CD4-positive, CD25-positive, alpha-beta regulatory T cell (primary cell): Measurements from ENCODE around the gene NXN. TPM values are rescaled to one million over a fixed set of nuclear protein-coding genes. Genes with fewer than 3 reads are reported as not detected.
A peak's percentile ranks its signal among the peaks of the same experiment; 100 is the strongest.
"Not testable (repeated sequence)": the region's sequence is repeated elsewhere in the genome, so short reads cannot be mapped to it uniquely, and the experiment has no call there.

Experiments
- ATAC-seq, 2 donors: fragments of 150-1000 bp; cut with Tn5 transposase; one replicate each; pipeline ENCODE4 v1.10.0; 2021; ENCODE audit warnings: low read depth in 2 of 2, moderate number of reproducible peaks in 2 of 2, moderate library complexity in 1 of 2
- DNase-seq, 3 donors: peaks; one replicate each; pipeline versions ENCODE4 v3.0.0 to v3.0.0-alpha.2; 2012 to 2022; ENCODE audit warnings: mixed read lengths in 1 of 3
- H3K27ac ChIP-seq: one replicate; pipeline ENCODE4 v1.7.0; 2013; ENCODE audit warnings: mild to moderate bottlenecking, low read length; ENCODE audit not compliant: insufficient read depth, poor library complexity, severe bottlenecking
- H3K27me3 ChIP-seq: one replicate; pipeline ENCODE4 v1.7.0; 2013; ENCODE audit warnings: low read length; ENCODE audit not compliant: control insufficient read depth, insufficient read depth
- H3K36me3 ChIP-seq: one replicate; pipeline ENCODE4 v1.7.0; 2013; ENCODE audit warnings: mild to moderate bottlenecking, low read length, moderate library complexity; ENCODE audit not compliant: control insufficient read depth, insufficient read depth
- H3K4me1 ChIP-seq: 2 replicates; pipeline ENCODE4 v1.7.0; 2013; ENCODE audit warnings: mild to moderate bottlenecking, low read length; ENCODE audit not compliant: insufficient read depth, control insufficient read depth, poor library complexity, severe bottlenecking
- H3K4me3 ChIP-seq: one replicate; pipeline ENCODE4 v1.7.0; 2013; ENCODE audit warnings: low read depth, mild to moderate bottlenecking, low read length, moderate library complexity
- H3K9me3 ChIP-seq, 2 experiments: 1 replicate in 1 of 2; 2 replicates in 1 of 2; pipeline ENCODE4 v1.7.0; 2013; ENCODE audit warnings: low read length in 2 of 2, mild to moderate bottlenecking in 1 of 2, moderate library complexity in 1 of 2; ENCODE audit not compliant: control insufficient read depth in 2 of 2
- H3K27ac Mint-ChIP-seq, 3 donors: one replicate each; pipeline ENCODE4 v1.8.0; 2020 to 2022; ENCODE audit warnings: mild to moderate bottlenecking in 3 of 3, mixed read lengths in 3 of 3, moderate library complexity in 2 of 3
- H3K27me3 Mint-ChIP-seq: one replicate; pipeline ENCODE4 v1.8.0; 2022; ENCODE audit warnings: mild to moderate bottlenecking, mixed read lengths
- H3K36me3 Mint-ChIP-seq: one replicate; pipeline ENCODE4 v1.8.0; 2020; ENCODE audit warnings: mixed read lengths
- H3K4me1 Mint-ChIP-seq, 4 donors: one replicate each; pipeline ENCODE4 v1.8.0; 2020 to 2022; ENCODE audit warnings: mixed read lengths in 4 of 4, mild to moderate bottlenecking in 1 of 4
- H3K4me3 Mint-ChIP-seq, 4 donors: one replicate each; pipeline ENCODE4 v1.8.0; 2020 to 2022; ENCODE audit warnings: mild to moderate bottlenecking in 4 of 4, mixed read lengths in 4 of 4, moderate library complexity in 3 of 4
- H3K9me3 Mint-ChIP-seq, 7 donors: one replicate each; pipeline ENCODE4 v1.8.0; 2020 to 2022; ENCODE audit warnings: mixed read lengths in 7 of 7, mild to moderate bottlenecking in 3 of 7, moderate library complexity in 2 of 7
- polyA plus RNA-seq, 4 donors: library from polyadenylated mRNA; unstranded; fragments of 300-500 nt; fragmentation: Illumina TruSeq; gene quantifications; one replicate each; pipeline ENCODE4 v1.2.3, GENCODE V29; 2021
- total RNA-seq: library from RNA; stranded (reverse); gene quantifications from one replicate; pipeline ENCODE4 v1.2.3, GENCODE V29; 2022

NXN gene
- total and polyA plus RNA-seq, 5 donors from 2014 or later: 0.44 to 0.89 (median 0.65) TPM

- no peak overlapping the region for H3K27ac Mint-ChIP-seq
- Histone ChIP-seq H3K4me1 (peaks cover 5% of the 10 kb centered on the region), H3K9me3 (no peaks in the 10 kb centered on the region), H3K36me3 (no peaks in the 10 kb centered on the region), H3K4me3 (no peak overlapping the region), H3K27ac (no peak overlapping the region), H3K27me3 (no peaks in the 10 kb centered on the region)
- peaks cover 9% of the 10 kb centered on the region for H3K27me3 Mint-ChIP-seq
- peaks cover 0 to 4% (median 0%) of the 10 kb centered on the region in 7 donors for H3K9me3 Mint-ChIP-seq
- no peaks in the 10 kb centered on the region for H3K36me3 Mint-ChIP-seq
- ATAC-seq (no peak), DNase-seq (no peak)
- no peak overlapping the region for H3K4me3 Mint-ChIP-seq
- H3K4me1 Mint-ChIP-seq: peaks cover 0 to 13% (median 0%) of the 10 kb centered on the region in 4 donors
Measured at GRCh38 chr17:881778-882177, 97.8 kb downstream of the NXN start.

- no peaks in the 10 kb centered on the region for H3K36me3 ChIP-seq
- no peak overlapping the region for H3K4me3 ChIP-seq
- Mint-ChIP-seq H3K9me3 (peaks cover 0 to 4% (median 0%) of the 10 kb centered on the region in 7 donors), H3K36me3 (no peaks in the 10 kb centered on the region), H3K4me1 (peaks cover 0 to 13% (median 5%) of the 10 kb centered on the region in 4 donors), H3K4me3 (no peak overlapping the region), H3K27me3 (peaks cover 16% of the 10 kb centered on the region), H3K27ac (no peak overlapping the region)
- no peaks in the 10 kb centered on the region for H3K27me3 ChIP-seq
- DNase-seq: no peak
- H3K4me1 ChIP-seq: peaks cover 5% of the 10 kb centered on the region
- no peak overlapping the region for H3K27ac ChIP-seq
- no peak for ATAC-seq
- no peaks in the 10 kb centered on the region for H3K9me3 ChIP-seq
Measured at GRCh38 chr17:880443-881269, 98.9 kb downstream of the NXN start.

- peaks cover 20% of the 10 kb centered on the region for H3K27me3 Mint-ChIP-seq
- H3K9me3 Mint-ChIP-seq: peaks cover 0 to 4% (median 0%) of the 10 kb centered on the region in 7 donors
- H3K36me3 Mint-ChIP-seq: no peaks in the 10 kb centered on the region
- Histone ChIP-seq H3K4me1 (peaks cover 5% of the 10 kb centered on the region), H3K4me3 (no peak overlapping the region), H3K27ac (no peak overlapping the region), H3K36me3 (no peaks in the 10 kb centered on the region), H3K27me3 (no peaks in the 10 kb centered on the region), H3K9me3 (no peaks in the 10 kb centered on the region)
- ATAC-seq (peak; percentile 53 to 58), DNase-seq (peak; percentile 47 to 81 (median 67))
- no peak overlapping the region for H3K4me3 Mint-ChIP-seq
- peaks cover 0 to 13% (median 5%) of the 10 kb centered on the region in 4 donors for H3K4me1 Mint-ChIP-seq
- H3K27ac Mint-ChIP-seq: no peak overlapping the region
Measured at GRCh38 chr17:879546-880442, 99.8 kb downstream of the NXN start.

GRCh38 chr17:877630-878029, 101.9 kb downstream of the NXN start:
- ATAC-seq (no peak), DNase-seq (no peak)
- Histone ChIP-seq H3K9me3 (no peaks in the 10 kb centered on the region), H3K4me1 (peaks cover 5% of the 10 kb centered on the region), H3K4me3 (no peak overlapping the region), H3K36me3 (no peaks in the 10 kb centered on the region), H3K27me3 (no peaks in the 10 kb centered on the region), H3K27ac (no peak overlapping the region)
- Mint-ChIP-seq H3K4me1 (peaks cover 0 to 13% (median 5%) of the 10 kb centered on the region in 4 donors), H3K9me3 (peaks cover 0 to 4% (median 0%) of the 10 kb centered on the region in 7 donors), H3K4me3 (no peak overlapping the region), H3K36me3 (no peaks in the 10 kb centered on the region), H3K27me3 (peaks cover 16% of the 10 kb centered on the region), H3K27ac (peak overlapping the region in 1 of 3 donors; percentile 79)

GRCh38 chr17:876272-876671, 103.3 kb downstream of the NXN start:
- Mint-ChIP-seq H3K4me3 (peak overlapping the region in 1 of 4 donors; percentile 33), H3K27me3 (peaks cover 17% of the 10 kb centered on the region), H3K27ac (peak overlapping the region in 1 of 3 donors; percentile 32), H3K9me3 (peaks cover 0 to 5% (median 0%) of the 10 kb centered on the region in 7 donors), H3K36me3 (no peaks in the 10 kb centered on the region), H3K4me1 (peaks cover 0 to 13% (median 8%) of the 10 kb centered on the region in 4 donors)
- no peaks in the 10 kb centered on the region for H3K36me3 ChIP-seq
- peak; percentile 68 to 80 for ATAC-seq
- H3K4me1 ChIP-seq: peaks cover 5% of the 10 kb centered on the region
- H3K27ac ChIP-seq: no peak overlapping the region
- no peaks in the 10 kb centered on the region for H3K9me3 ChIP-seq
- H3K4me3 ChIP-seq: no peak overlapping the region
- no peaks in the 10 kb centered on the region for H3K27me3 ChIP-seq
- peak in 2 of 3 donors; percentile 38 to 73 for DNase-seq

GRCh38 chr17:874590-874989, 105.0 kb downstream of the NXN start:
- H3K4me3 ChIP-seq, H3K27ac Mint-ChIP-seq, H3K36me3 ChIP-seq, H3K9me3 ChIP-seq, ATAC-seq, H3K27ac ChIP-seq, H3K4me1 Mint-ChIP-seq, DNase-seq, H3K9me3 Mint-ChIP-seq, H3K27me3 ChIP-seq, H3K36me3 Mint-ChIP-seq, H3K4me1 ChIP-seq, H3K4me3 Mint-ChIP-seq: not testable (repeated sequence)
- H3K27me3 Mint-ChIP-seq: peaks cover 20% of the 10 kb centered on the region

- no peak for ATAC-seq
- Histone ChIP-seq H3K9me3 (no peaks in the 10 kb centered on the region), H3K27me3 (no peaks in the 10 kb centered on the region), H3K36me3 (no peaks in the 10 kb centered on the region), H3K4me3 (no peak overlapping the region), H3K27ac (no peak overlapping the region), H3K4me1 (no peaks in the 10 kb centered on the region)
- no peak for DNase-seq
- H3K4me1 Mint-ChIP-seq: peaks cover 0 to 10% (median 4%) of the 10 kb centered on the region in 4 donors
- peaks cover 30% of the 10 kb centered on the region for H3K27me3 Mint-ChIP-seq
- no peak overlapping the region for H3K27ac Mint-ChIP-seq
- peaks cover 0 to 4% (median 0%) of the 10 kb centered on the region in 7 donors for H3K9me3 Mint-ChIP-seq
- H3K4me3 Mint-ChIP-seq: no peak overlapping the region
- no peaks in the 10 kb centered on the region for H3K36me3 Mint-ChIP-seq
Measured at GRCh38 chr17:872855-873254, 106.7 kb downstream of the NXN start.
